Subcutaneous abdominal adipose tissue (tissue), 5 donors: ENCODE results near the gene MAP2K5.

Experiments
- H3K27ac ChIP-seq: one replicate; pipeline ENCODE4 v1.7.0; 2013; ENCODE audit warnings: low read depth, mild to moderate bottlenecking, inconsistent platforms, low read length, moderate library complexity
- H3K27me3 ChIP-seq, 5 donors: one replicate each; pipeline ENCODE4 v1.7.0; 2013; ENCODE audit warnings: low read length in 5 of 5, inconsistent platforms in 1 of 5; ENCODE audit not compliant: control insufficient read depth in 5 of 5, insufficient read depth in 4 of 5
- H3K36me3 ChIP-seq, 5 donors: one replicate each; pipeline ENCODE4 v1.7.0; 2013; ENCODE audit warnings: low read length in 5 of 5; ENCODE audit not compliant: control insufficient read depth in 5 of 5, insufficient read depth in 5 of 5
- H3K4me1 ChIP-seq, 5 donors: one replicate each; pipeline ENCODE4 v1.7.0; 2013; ENCODE audit warnings: low read length in 5 of 5, mild to moderate bottlenecking in 3 of 5, moderate library complexity in 1 of 5; ENCODE audit not compliant: control insufficient read depth in 5 of 5, insufficient read depth in 5 of 5
- H3K4me3 ChIP-seq, 5 donors: one replicate each; pipeline ENCODE4 v1.7.0; 2013; ENCODE audit warnings: low read length in 5 of 5, low read depth in 1 of 5
- H3K9ac ChIP-seq, 5 donors: one replicate each; pipeline ENCODE4 v1.7.0; 2013; ENCODE audit warnings: low read length in 5 of 5, mild to moderate bottlenecking in 4 of 5, moderate library complexity in 3 of 5
- H3K9me3 ChIP-seq, 5 donors: one replicate each; pipeline ENCODE4 v1.7.0; 2013; ENCODE audit warnings: low read length in 5 of 5; ENCODE audit not compliant: control insufficient read depth in 5 of 5
- donor health status: healthy.
- donor health status: healthy.
- donor health status: healthy.
- donor health status: healthy.
- donor health status: healthy.

MAP2K5 gene

GRCh38 chr15:67587754-67588153 is 45.3 kb downstream of the MAP2K5 start:
- H3K27me3 ChIP-seq: no peaks in the 10 kb centered on the region
- H3K4me1 ChIP-seq: no peaks in the 10 kb centered on the region
- H3K27ac ChIP-seq: no peak overlapping the region
- H3K36me3 ChIP-seq: peaks cover 12 to 31% (median 22%) of the 10 kb centered on the region in 5 donors
- no peak overlapping the region for H3K4me3 ChIP-seq
- no peak overlapping the region for H3K9ac ChIP-seq
- H3K9me3 ChIP-seq: no peaks in the 10 kb centered on the region

- H3K9ac ChIP-seq: no peak overlapping the region
Measured at GRCh38 chr15:67590191-67590590, 47.7 kb downstream of the MAP2K5 start.

GRCh38 chr15:67592245-67592644 is 49.7 kb downstream of the MAP2K5 start:
- no peaks in the 10 kb centered on the region for H3K9me3 ChIP-seq
- no peak overlapping the region for H3K27ac ChIP-seq
- H3K36me3 ChIP-seq: peaks cover 29 to 40% (median 31%) of the 10 kb centered on the region in 5 donors
- H3K4me1 ChIP-seq: no peaks in the 10 kb centered on the region
- H3K4me3 ChIP-seq: no peak overlapping the region
- no peaks in the 10 kb centered on the region for H3K27me3 ChIP-seq
- no peak overlapping the region for H3K9ac ChIP-seq

More at GRCh38 chr15:67590191-67590590, 47.7 kb downstream of the MAP2K5 start:
- H3K27ac ChIP-seq: no peak overlapping the region
- H3K4me1 ChIP-seq: no peaks in the 10 kb centered on the region
- no peak overlapping the region for H3K4me3 ChIP-seq
- no peaks in the 10 kb centered on the region for H3K27me3 ChIP-seq
- H3K36me3 ChIP-seq: peaks cover 27 to 46% (median 33%) of the 10 kb centered on the region in 5 donors
- no peaks in the 10 kb centered on the region for H3K9me3 ChIP-seq

- Histone ChIP-seq H3K36me3 (peaks cover 20 to 34% (median 22%) of the 10 kb centered on the region in 5 donors), H3K9me3 (no peaks in the 10 kb centered on the region), H3K4me1 (no peaks in the 10 kb centered on the region), H3K4me3 (no peak overlapping the region), H3K27ac (no peak overlapping the region), H3K9ac (no peak overlapping the region), H3K27me3 (no peaks in the 10 kb centered on the region)
Measured at GRCh38 chr15:67593562-67593961, 51.1 kb downstream of the MAP2K5 start.

- H3K27ac ChIP-seq: no peak overlapping the region
- peaks cover 20 to 34% (median 22%) of the 10 kb centered on the region in 5 donors for H3K36me3 ChIP-seq
- no peaks in the 10 kb centered on the region for H3K9me3 ChIP-seq
- H3K27me3 ChIP-seq: no peaks in the 10 kb centered on the region
- no peaks in the 10 kb centered on the region for H3K4me1 ChIP-seq
- H3K4me3 ChIP-seq: no peak overlapping the region
- no peak overlapping the region for H3K9ac ChIP-seq
Measured at GRCh38 chr15:67594770-67595169, 52.3 kb downstream of the MAP2K5 start.

- Histone ChIP-seq H3K4me3 (no peak overlapping the region), H3K27ac (no peak overlapping the region), H3K36me3 (peaks cover 20 to 35% (median 24%) of the 10 kb centered on the region in 5 donors), H3K9ac (no peak overlapping the region), H3K4me1 (no peaks in the 10 kb centered on the region), H3K9me3 (no peaks in the 10 kb centered on the region), H3K27me3 (no peaks in the 10 kb centered on the region)
Measured at GRCh38 chr15:67595572-67595971, 53.1 kb downstream of the MAP2K5 start.

GRCh38 chr15:67601073-67601472 is 58.6 kb downstream of the MAP2K5 start:
- H3K27ac ChIP-seq: no peak overlapping the region
- H3K9me3 ChIP-seq: no peaks in the 10 kb centered on the region
- H3K4me1 ChIP-seq: peaks cover 0 to 2% (median 0%) of the 10 kb centered on the region in 5 donors
- peaks cover 10 to 21% (median 15%) of the 10 kb centered on the region in 5 donors for H3K36me3 ChIP-seq
- no peak overlapping the region for H3K4me3 ChIP-seq
- H3K9ac ChIP-seq: no peak overlapping the region
- H3K27me3 ChIP-seq: no peaks in the 10 kb centered on the region

- Histone ChIP-seq H3K4me3 (no peak overlapping the region), H3K9me3 (no peaks in the 10 kb centered on the region), H3K27ac (no peak overlapping the region), H3K4me1 (peaks cover 0 to 2% (median 0%) of the 10 kb centered on the region in 5 donors), H3K9ac (no peak overlapping the region), H3K36me3 (peaks cover 8 to 20% (median 12%) of the 10 kb centered on the region in 5 donors), H3K27me3 (no peaks in the 10 kb centered on the region)
Measured at GRCh38 chr15:67603063-67603462, 60.6 kb downstream of the MAP2K5 start.

- Histone ChIP-seq H3K27ac (no peak overlapping the region), H3K9me3 (no peaks in the 10 kb centered on the region), H3K9ac (no peak overlapping the region), H3K4me3 (no peak overlapping the region), H3K4me1 (peaks cover 0 to 2% (median 0%) of the 10 kb centered on the region in 5 donors), H3K36me3 (peaks cover 3 to 14% (median 4%) of the 10 kb centered on the region in 5 donors), H3K27me3 (no peaks in the 10 kb centered on the region)
Measured at GRCh38 chr15:67605871-67606270, 63.4 kb downstream of the MAP2K5 start.

GRCh38 chr15:67606742-67607141 is 64.2 kb downstream of the MAP2K5 start:
- Histone ChIP-seq H3K36me3 (peaks cover 2 to 14% (median 4%) of the 10 kb centered on the region in 5 donors), H3K4me1 (no peaks in the 10 kb centered on the region), H3K9me3 (no peaks in the 10 kb centered on the region), H3K27me3 (no peaks in the 10 kb centered on the region), H3K9ac (no peak overlapping the region), H3K4me3 (no peak overlapping the region), H3K27ac (no peak overlapping the region)
